HG03097 (cell line): Measurements from ENCODE around the gene LCE1F.

ENCODE experiments used
- ATAC-seq: cut with Tn5 transposase; IDR thresholded peaks from one replicate; pipeline ENCODE4 v1.9.1; 2021; ENCODE audit not compliant: unreplicated experiment, low FRiP score

The LCE1F gene, protein sequence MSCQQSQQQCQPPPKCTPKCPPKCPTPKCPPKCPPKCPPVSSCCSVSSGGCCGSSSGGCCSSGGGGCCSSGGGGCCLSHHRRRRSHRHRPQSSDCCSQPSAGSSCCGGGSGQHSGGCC

DNA sequence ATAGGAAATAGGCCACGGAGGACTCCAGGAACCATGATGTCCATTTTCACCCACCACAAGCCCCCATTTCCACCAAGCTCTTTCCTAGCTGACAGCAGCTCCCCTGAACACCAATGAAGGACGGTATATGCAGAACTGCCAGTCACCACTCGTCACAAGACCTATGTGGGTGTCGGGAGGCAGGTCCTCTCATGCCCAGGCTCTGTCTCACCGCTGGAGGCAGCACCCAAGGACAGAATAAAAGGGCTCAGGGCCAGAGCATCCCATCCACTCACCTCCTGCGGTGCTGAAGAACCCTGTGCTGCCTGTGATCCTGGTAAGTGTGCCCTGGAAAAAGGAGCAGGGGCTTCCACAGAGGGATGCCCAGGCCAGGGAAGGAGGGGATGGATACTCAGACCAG lies at the start of gene LCE1F:
Gene LCE1F (plus strand): TSS at position 266 of the 400 bp plus-strand sequence. CDS start 1,232 bp downstream, outside the sequence.
- ATAC-seq: no peak

DNA sequence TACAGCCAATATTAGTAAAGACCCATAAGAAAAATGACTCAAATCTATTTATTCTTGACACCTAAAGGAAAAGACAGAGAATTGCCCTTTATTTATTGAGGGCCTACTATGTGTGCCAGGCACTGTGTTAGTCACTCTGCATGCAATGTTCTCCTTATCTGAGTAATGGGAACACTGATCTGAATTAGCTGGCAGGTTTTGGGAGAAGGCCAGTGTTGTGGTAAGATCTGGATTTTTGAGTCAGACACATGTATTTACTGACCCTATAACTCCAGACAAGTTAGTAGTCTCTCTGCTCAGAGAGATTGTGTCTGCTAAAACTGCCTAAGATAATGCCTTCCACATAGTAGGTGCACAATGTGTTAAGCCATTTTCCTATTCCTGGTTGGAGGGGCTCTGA lies 49.7 kb upstream of the LCE1F start:
- no peak for ATAC-seq

DNA sequence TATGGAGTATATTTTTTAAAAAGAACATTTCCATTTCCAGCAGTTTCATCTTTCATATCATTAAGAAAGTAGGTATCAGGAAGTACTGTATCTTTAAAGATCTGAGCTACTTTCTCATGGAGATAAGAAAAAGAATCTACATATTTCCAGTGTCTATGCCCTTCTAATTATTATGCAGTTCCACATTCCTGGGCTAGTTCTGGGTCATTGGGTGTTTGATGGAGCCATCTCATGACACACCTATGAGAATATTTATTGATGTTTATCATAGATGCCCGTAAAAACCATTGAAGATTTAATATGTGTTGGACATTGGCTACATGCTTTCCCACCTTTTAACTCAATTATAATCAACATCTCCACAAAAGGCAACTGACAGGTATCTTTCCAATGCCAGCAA lies 46.0 kb upstream of the LCE1F start:
- ATAC-seq: no peak

DNA sequence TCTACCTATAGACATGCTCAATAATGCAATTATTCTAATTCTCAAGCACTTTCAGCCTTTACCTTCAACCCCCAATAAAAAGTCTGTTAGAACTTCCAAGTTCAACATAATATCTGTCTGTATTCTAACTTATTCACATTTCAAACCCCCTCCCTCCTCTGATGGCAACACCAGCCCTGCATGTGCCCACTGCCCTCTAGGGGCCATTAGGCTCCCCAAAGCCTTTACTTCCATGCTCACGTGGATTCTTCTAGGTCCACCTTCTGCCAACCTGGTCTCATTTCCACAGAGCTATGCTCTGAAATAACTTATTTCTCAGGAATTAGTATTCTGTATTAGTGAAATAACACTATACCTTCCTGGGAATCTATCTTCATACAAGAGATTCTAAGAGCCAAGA lies 39.3 kb upstream of the LCE1F start:
- no peak for ATAC-seq

DNA sequence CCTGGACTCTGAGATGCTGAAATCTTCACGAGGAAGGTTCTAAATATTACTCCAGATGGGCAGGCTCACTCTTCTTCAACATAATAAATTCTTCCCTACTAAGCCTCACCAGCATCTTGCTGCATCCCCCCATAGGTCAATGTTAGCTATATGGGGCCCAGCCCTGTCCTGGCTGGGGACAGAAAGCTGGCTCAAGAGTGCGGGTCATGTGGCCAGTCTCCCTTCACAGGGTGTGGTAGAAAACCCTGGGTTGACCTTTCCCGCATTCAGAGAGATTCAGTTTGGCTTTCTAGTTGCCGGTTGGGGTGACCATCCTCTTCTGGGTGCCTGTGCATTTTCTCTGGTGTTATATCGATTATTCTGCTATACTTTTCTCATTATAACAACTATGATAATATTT lies 36.9 kb upstream of the LCE1F start:
- no peak for ATAC-seq

DNA sequence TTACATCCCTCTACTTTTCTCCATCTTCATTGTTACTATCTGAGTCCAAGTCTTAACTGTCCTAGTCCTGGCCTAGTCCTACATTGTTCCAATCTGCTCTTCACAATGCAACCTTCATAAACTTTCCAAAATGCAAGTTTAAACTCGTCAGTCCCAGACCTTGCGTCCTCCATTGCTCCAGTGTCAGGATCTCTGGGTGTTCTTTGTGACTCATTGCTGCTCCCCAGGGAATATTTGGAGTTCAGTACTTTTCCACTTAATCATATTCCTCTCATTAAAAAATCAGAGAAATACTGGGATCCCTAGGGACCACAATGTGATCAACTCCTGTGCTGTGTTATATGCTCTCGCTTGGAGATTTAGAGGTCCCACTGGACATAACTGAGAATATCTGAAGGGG lies 35.1 kb upstream of the LCE1F start:
- no peak for ATAC-seq

DNA sequence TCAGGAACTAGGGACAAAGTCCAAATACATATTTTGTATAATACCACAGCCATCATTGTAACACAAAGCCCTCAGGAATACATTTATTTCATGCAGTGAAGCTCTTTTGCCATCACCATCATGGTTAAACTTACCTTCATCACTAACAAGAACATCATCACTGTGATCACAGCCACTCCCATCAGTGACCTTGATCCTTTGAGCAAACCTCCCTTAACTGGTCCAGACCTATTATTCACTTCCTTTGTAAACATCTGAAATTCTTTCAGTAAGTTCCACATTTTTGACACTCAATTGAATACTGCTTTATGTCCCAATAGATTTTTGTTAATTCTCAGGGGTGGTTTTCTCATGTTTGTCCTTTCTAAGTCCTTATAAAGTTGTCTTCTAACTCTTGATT lies 33.3 kb upstream of the LCE1F start:
- no peak for ATAC-seq

DNA sequence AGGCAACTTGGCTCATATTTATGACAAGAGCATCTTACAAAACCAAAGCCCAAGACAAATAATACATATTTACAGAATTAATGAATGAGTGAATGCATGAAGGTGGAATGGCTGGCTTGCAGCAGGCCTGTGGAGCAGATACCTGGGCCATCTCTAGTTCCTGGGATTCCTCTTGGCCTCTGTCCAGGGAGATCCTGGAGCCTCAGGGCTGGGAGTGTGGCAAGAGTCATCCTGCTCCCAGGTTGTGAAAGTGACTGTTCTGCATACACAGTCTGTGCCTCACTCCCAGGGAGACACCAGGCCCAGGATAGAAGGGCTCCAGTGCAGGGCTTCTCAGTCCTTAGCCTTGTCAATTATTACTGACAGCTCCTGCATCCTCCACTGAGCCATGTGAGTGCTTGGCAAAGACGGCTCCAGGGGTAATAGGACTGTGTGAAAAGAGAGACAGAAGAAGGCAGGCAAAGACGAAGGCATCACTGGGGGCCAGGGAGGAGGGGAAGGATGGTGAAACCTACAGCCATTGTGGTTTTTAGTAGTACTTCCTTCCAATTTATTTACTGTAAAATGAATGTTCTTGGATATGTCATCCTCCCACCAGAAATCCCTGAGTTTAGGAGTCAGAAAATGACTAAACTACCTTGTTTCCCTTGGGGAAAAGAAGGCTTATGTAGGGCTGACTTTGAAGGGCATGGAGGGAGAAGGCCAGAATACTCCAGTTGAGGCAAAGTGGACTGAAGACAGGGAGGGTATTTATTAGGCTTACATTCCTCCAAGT lies 31.4 kb upstream of the LCE1F start:
- ATAC-seq: no peak

DNA sequence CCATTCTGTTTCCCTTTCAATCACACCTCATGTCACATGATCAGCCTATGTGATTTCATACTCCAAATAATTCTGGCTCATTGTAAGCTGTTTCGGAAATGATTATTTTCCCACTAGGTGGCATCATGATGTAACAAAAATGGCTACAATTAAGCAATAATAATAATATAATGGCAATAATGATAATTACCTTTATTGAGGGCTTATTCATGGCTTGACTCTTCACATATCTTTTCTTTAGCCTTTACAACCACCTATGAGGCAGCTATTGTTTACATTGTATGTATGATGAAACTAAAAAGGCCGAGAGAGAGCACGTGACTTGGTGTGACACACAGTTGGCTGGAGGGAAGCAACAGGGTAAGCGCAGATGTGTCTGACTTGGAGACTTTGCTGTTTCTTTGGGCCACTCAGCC lies 29.6 kb upstream of the LCE1F start:
- ATAC-seq: no peak

DNA sequence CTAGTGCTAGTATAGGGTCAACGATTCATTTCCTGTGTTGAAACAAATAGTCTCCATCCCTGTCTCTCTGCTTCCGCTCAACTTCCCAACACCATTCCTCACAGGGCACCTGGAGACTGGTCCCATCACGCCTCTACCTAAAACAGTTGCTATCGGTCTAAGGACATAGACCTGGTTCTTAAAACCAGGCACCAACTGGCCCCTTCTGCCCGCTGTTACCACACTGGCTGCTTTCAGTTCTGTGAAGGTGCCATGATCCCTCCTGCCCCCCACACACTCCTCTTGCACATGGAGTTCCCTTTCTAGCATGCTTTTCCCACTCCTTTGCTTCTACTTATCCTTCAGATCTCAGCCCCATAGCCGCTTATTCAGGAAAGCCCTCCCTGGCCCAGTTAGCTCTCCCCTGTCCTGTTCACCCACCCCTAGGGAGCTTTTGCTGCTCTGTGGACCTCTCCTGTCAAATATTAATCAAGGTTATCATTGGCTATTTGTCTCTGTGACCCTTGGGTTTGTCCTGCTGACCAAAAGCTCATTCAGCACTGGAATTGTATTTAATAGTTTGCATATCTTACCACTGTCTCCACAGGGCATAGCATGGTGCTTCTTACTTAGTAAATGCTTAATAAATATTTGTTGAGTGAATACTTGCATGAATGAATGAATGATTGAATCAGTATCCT lies 29.0 kb upstream of the LCE1F start:
- no peak for ATAC-seq

DNA sequence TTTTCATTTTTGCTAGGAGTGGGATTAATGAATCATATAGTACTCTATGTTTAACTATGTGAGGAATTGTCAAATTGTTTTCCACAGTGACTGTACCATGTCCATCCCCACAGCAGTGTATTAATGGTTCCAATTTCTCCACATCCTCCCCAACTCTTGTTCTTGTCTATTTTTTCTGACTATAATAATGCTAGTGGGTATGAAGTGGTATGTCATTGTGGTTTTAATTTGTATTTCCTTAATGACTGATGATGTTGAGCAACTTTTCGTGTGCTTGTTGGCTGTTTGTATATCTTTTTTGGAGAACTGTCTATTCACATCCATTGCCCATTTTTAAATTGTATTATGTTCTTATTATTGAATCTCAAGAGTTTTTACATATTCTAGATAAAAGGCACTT lies 27.1 kb upstream of the LCE1F start:
- no peak for ATAC-seq

DNA sequence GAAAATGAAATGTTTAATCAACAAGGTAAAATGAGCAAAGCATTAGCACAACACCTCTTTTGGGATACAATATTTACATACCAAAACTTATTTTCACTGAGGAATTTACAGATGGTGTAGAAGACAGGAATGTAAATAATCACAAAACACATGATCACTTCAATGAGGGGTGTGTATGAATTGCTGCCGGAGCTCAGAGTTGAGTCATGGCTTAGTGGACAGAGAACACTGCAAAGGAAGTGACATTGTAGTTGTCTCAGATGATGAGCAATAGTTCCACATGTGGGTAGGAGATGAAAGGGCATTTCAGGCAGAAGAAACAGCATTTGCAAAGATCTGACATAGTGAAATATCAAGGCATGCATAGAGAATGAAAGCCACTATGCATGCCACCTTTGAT lies 22.7 kb upstream of the LCE1F start:
- ATAC-seq: no peak

DNA sequence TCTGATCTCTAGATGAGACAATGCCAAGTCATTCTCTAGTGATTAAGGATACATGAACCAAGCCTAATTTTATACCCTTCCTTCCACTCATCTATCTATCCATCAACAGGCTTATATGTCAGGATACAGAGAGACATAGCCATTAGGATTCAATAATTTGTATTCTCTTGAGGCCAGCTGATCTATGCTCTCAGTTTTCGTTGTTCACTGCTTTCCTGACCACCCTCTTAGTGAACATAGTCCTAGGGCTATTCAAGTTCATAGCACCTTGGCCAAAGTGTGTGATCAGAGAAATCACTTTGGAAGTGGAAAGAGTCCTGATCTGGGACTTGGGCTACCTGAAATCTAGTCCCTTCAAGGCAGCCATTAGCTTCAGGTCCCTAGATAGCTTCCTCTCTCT lies 21.4 kb upstream of the LCE1F start:
- ATAC-seq: no peak

DNA sequence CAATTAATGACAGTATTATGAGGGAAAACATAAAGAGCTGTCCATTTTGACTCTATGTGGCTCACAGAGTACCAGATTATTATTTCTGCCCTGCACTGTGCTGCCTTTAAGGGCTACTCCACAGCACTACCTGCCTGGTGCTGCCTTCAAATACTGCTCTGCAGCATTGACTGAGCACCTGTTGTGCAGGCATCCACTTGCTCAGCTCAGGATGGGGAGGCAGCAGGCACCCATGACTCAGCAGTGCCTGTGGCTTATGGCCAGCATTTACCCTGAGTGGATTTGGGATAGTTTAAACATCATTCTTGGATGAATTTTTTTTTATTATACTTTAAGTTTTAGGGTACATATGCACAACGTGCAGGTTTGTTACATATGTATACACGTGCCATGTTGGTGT lies 18.1 kb upstream of the LCE1F start:
- ATAC-seq: no peak

DNA sequence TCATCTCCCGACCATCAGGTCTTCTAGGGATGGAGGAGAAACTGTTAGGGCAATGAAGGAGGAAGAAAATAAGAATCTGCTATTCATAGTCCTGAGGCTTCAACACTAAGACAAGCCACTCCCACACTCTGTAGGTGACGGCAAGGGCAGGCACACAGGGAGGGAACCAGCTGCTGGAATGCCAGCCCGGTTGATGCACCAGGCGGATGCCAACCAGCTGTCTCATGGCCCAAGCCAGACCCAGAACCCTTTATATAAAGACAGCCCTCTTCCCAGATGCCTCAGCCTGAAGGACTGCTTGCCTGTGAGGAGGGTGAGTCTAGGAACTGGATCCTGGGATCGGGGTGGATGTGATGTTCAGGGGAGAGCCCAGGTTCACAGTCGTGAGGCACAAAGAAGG lies 17.2 kb upstream of the LCE1F start, which contains the start of gene KPRP:
Gene KPRP (plus strand): TSS at position 279 of the 400 bp plus-strand sequence. CDS start 1,564 bp downstream, outside the sequence.
- no peak for ATAC-seq

DNA sequence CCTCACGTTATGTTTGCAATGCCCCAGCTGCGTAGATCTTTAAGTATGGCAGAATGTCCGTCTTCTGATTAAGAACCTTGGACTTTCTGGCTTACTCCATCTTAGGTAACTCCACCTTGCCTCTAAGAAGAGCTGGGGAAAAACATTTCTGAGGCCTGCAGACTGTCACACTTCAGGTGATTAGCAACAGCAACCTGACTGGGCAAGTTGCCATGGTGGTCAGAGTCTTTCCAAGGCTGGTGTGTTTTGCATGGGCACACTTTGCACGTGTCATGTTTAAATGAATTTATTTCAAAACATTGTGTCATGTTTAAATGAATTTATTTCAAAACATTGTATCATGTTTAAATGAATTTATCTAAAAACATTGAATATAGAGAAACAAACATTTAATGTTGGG lies 16.3 kb upstream of the LCE1F start:
- no peak for ATAC-seq

DNA sequence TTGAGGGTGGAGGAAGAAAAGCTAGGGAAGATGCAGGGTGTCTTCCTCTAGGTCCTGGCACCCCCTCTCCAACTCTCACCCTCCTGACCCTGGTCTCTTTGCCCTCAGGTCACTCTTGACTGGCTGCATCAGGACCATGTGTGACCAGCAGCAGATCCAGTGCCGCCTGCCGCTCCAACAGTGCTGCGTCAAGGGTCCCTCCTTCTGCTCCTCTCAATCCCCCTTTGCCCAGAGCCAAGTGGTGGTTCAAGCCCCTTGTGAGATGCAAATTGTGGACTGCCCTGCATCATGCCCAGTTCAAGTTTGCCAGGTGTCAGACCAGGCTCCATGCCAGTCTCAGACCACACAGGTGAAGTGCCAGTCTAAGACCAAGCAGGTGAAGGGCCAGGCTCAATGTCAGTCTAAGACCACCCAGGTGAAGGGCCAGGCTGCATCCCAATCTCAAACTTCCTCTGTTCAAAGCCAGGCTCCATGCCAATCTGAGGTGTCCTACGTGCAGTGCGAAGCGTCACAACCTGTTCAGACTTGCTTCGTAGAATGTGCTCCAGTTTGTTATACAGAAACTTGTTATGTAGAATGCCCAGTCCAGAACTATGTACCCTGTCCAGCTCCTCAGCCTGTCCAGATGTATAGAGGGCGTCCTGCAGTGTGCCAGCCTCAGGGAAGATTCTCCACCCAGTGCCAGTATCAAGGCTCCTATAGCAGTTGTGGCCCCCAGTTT lies 15.3 kb upstream of the LCE1F start:
- no peak for ATAC-seq

DNA sequence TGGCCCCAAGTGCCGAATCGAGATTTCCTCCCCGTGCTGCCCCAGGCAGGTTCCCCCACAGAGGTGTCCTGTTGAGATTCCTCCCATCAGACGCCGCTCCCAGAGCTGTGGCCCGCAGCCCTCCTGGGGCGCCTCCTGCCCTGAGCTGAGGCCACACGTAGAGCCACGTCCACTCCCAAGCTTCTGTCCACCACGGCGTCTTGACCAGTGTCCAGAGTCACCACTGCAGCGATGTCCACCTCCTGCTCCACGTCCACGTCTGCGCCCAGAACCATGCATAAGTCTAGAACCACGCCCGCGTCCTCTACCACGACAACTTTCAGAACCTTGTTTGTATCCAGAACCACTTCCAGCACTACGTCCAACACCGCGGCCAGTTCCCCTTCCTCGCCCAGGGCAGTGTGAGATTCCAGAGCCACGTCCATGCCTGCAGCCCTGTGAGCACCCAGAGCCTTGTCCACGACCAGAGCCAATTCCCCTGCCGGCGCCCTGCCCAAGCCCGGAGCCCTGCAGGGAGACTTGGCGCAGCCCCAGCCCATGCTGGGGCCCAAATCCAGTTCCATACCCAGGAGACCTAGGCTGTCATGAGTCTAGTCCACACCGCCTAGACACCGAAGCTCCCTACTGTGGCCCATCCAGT lies 14.3 kb upstream of the LCE1F start:
- no peak for ATAC-seq

DNA sequence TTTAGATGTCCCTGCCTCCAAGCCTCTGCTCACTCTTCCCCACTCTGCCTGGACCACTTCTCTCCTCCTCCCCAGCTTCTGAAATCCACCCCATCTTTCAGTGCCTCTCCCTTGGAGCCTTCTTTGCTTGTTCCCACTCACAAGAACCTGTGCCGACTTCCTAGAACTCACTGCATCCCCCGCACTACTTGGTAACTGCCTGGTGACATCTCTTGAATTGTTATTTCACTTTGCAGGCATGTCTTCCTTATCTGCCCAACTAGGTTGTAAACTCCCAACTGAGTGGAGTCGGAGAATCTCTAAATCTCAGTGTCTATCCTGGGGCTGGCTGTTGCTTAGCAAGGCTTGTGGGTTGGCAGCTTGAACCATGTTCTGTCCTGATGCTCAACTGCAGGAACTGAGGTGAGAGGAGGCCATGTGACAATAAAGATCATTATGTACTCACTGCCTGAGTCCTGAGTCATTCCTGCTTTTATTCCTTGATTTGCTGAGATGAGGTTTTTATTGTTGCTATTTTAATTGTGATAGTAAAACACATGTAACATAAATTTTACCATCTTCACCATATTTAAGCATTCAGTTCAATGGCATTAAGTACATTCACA lies 13.2 kb upstream of the LCE1F start:
- no peak for ATAC-seq

DNA sequence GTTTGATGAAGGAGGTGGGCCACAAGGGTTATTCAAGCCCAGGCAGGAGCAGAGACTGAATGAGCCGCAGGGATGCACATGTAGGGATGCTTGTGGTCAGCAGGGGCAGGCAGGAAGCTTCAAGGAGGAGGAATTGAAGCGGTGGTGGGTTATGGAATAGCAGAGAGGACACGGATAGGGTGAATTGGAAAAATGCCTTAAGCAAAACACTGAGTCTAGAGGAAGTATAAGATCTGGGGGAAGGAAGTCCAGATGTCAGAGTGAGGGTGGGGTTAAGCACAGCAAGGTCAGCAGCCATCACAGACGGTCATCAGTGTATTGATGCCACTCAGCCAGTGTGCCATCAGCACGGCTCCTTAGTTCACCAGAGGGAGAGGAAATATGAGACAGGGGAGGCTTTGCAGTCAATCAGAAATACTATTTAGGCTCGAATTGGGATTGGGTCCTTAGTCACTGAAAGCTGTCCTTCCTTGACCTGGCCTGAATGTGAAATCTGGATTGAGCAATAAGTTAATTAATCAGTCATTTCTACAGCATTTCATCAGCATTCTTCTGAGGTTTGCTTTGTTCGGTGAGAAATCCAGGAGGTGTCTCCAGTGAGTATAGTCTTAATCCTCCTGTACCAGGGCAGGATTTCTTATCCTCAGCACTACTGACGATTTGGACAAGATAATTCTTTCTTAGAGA lies 6.0 kb upstream of the LCE1F start:
- no peak for ATAC-seq
